HCT116 (cell line): Measurements from ENCODE around the gene FABP3. TPM values are rescaled to one million over a fixed set of nuclear protein-coding genes. Genes with fewer than 3 reads are reported as not detected.

Experiments used
- ATAC-seq: fragments of 200-7000 bp; cut with Tn5 transposase; 2 replicates; pipeline ENCODE4 v1.9.1; 2020; ENCODE audit warnings: mild to moderate bottlenecking, moderate library complexity
- BruUV-seq: library from RNA; stranded (reverse); fragments of 400-500 nt; replicated peaks from 2 replicates; lab custom pipeline; 2021; lab: Mats Ljungman, UMichigan
- CTCF ChIA-PET: fragments of 300-600 bp; sonication (Branson Sonifier 250); formaldehyde crosslinking; loops from one replicate; lab custom pipeline; 2021; ENCODE audit warnings: antibody characterized with exemption; lab: Charles Lee
- POLR2A ChIA-PET: fragments of 300-600, 350-600 bp; sonication (Branson Sonifier 250); formaldehyde crosslinking; loops from one replicate; lab custom pipeline; 2021; ENCODE audit warnings: antibody characterized with exemption; lab: Charles Lee
- RAD21 ChIA-PET, 2 experiments: fragments of 300-600 bp; sonication (Branson Sonifier 250); formaldehyde crosslinking; loops; one replicate each; lab custom pipeline; 2023; ENCODE audit warnings: low total read pairs in 2 of 2; ENCODE audit not compliant: uncharacterized antibody in 2 of 2, unreplicated experiment in 2 of 2, low non-redundant PET in 1 of 2; lab: Charles Lee
- DNase-seq: peaks from one replicate; pipeline ENCODE4 v3.0.0-alpha.2; 2010; ENCODE audit warnings: low read depth, low spot score
- H2AFZ ChIP-seq: fragments of 200-600 bp; shearing (Covaris generic), sonication (generic); 2 replicates; pipeline ENCODE4 v1.6.1; 2017; ENCODE audit warnings: low read depth, mixed run types, mixed read lengths, antibody characterized with exemption, low read length; ENCODE audit not compliant: poor library complexity, severe bottlenecking
- H3K27ac ChIP-seq: 2 replicates; pipeline ENCODE4 v1.5.1; 2012; ENCODE audit warnings: low read depth, low read length
- H3K27me3 ChIP-seq: fragments of 200-600 bp; sonication (generic); 2 replicates; pipeline ENCODE4 v1.6.1; 2016; ENCODE audit warnings: mixed run types, low read length, mixed read lengths; ENCODE audit not compliant: insufficient read depth
- H3K36me3 ChIP-seq, 2 experiments: fragments of 200-500 bp in 1 of 2; fragments of 200-600 bp in 1 of 2; sonication (Bioruptor generic) in 1 of 2; sonication (generic) in 1 of 2; 2 replicates each; pipeline versions ENCODE4 v1.5.1 to v1.6.1; 2014 to 2016; ENCODE audit warnings: low read length in 2 of 2, inconsistent platforms in 1 of 2, mixed read lengths in 1 of 2, mixed run types in 1 of 2; ENCODE audit not compliant: insufficient read depth in 2 of 2, control insufficient read depth in 1 of 2
- H3K4me1 ChIP-seq, 2 experiments: fragments of 200-600 bp in 1 of 2; sonication (generic) in 1 of 2; 2 replicates each; pipeline versions ENCODE4 v1.5.1 to v1.6.1; 2012 to 2017; ENCODE audit warnings: low read length in 2 of 2, inconsistent platforms in 1 of 2, mild to moderate bottlenecking in 1 of 2, mixed read lengths in 1 of 2, mixed run types in 1 of 2, moderate library complexity in 1 of 2; ENCODE audit not compliant: insufficient read depth in 2 of 2, control insufficient read depth in 1 of 2
- H3K4me2 ChIP-seq: fragments of 200-600 bp; sonication (generic); 2 replicates; pipeline ENCODE4 v1.6.1; 2017; ENCODE audit warnings: mixed run types, low read length, mixed read lengths
- H3K4me3 ChIP-seq, 2 experiments: fragments of 200-600 bp in 1 of 2; sonication (generic) in 1 of 2; replicated peaks in 1 of 2; 2 replicates each; pipeline ENCODE4 v1.5.1; 2011 to 2016; ENCODE audit warnings: low read length in 2 of 2, control low read depth in 1 of 2, low read depth in 1 of 2, mild to moderate bottlenecking in 1 of 2, mixed read lengths in 1 of 2, mixed run types in 1 of 2
- H3K79me2 ChIP-seq: fragments of 200-600 bp; sonication (generic); 2 replicates; pipeline ENCODE4 v1.6.1; 2017; ENCODE audit warnings: mild to moderate bottlenecking, mixed run types, low read length, moderate library complexity, mixed read lengths; ENCODE audit not compliant: insufficient read depth
- H3K9ac ChIP-seq: fragments of 200-600 bp; sonication (generic); 2 replicates; pipeline ENCODE4 v1.6.1; 2016; ENCODE audit warnings: low read length, mixed read lengths
- H3K9me2 ChIP-seq: fragments of 200-600 bp; sonication (generic), shearing (Covaris generic); 2 replicates; pipeline ENCODE4 v1.6.1; 2017; ENCODE audit warnings: mixed run types, mild to moderate bottlenecking, moderate library complexity; ENCODE audit not compliant: insufficient read depth
- H3K9me3 ChIP-seq, 2 experiments: fragments of 200-500 bp in 1 of 2; fragments of 200-600 bp in 1 of 2; sonication (Bioruptor generic) in 1 of 2; sonication (generic) in 1 of 2; 2 replicates each; pipeline ENCODE4 v1.6.1; 2014 to 2017; ENCODE audit warnings: low read length in 2 of 2, mixed read lengths in 2 of 2, inconsistent platforms in 1 of 2, low read depth in 1 of 2, mild to moderate bottlenecking in 1 of 2, mixed run types in 1 of 2, moderate library complexity in 1 of 2; ENCODE audit not compliant: control insufficient read depth in 1 of 2, insufficient read depth in 1 of 2
- H4K20me1 ChIP-seq: fragments of 200-600 bp; sonication (generic), shearing (Covaris generic); 2 replicates; pipeline ENCODE4 v1.6.1; 2017; ENCODE audit warnings: mixed run types, mild to moderate bottlenecking, moderate library complexity; ENCODE audit not compliant: insufficient read depth
- CBX3 ChIP-seq: IDR thresholded peaks from 2 replicates; pipeline ENCODE4 v1.6.1; 2012; ENCODE audit warnings: low read depth
- CEBPB ChIP-seq: IDR thresholded peaks from 2 replicates; pipeline ENCODE4 v1.6.1; 2012; ENCODE audit warnings: low read depth
- EGR1 ChIP-seq: IDR thresholded peaks from 2 replicates; pipeline ENCODE4 v1.6.1; 2012; ENCODE audit warnings: low read depth
- ELF1 ChIP-seq: IDR thresholded peaks from 2 replicates; pipeline ENCODE4 v1.6.1; 2012; ENCODE audit warnings: low read depth, borderline replicate concordance
- EZH2 ChIP-seq: fragments of 200-600 bp; sonication (generic); IDR thresholded peaks from 2 replicates; pipeline ENCODE4 v1.6.1; 2017; ENCODE audit warnings: antibody characterized with exemption, mixed run types
- FOSL1 ChIP-seq: IDR thresholded peaks from 2 replicates; pipeline ENCODE4 v1.6.1; 2012; ENCODE audit warnings: low read depth
- JUND ChIP-seq: IDR thresholded peaks from 2 replicates; pipeline ENCODE4 v1.6.1; 2012
- POLR2A ChIP-seq: IDR thresholded peaks from 2 replicates; pipeline ENCODE4 v1.7.0; 2011; ENCODE audit warnings: borderline replicate concordance; ENCODE audit not compliant: insufficient read depth, insufficient read length; ENCODE audit errors: extremely low read depth
- POLR2AphosphoS5 ChIP-seq: IDR thresholded peaks from 2 replicates; pipeline ENCODE4 v1.6.1; 2011; ENCODE audit warnings: mild to moderate bottlenecking, low read depth, low read length, moderate library complexity
- RAD21 ChIP-seq: IDR thresholded peaks from 2 replicates; pipeline ENCODE4 v1.6.1; 2012; ENCODE audit warnings: low read depth, mild to moderate bottlenecking
- SIN3A ChIP-seq: IDR thresholded peaks from 2 replicates; pipeline ENCODE4 v1.6.1; 2012; ENCODE audit warnings: low read depth
- SP1 ChIP-seq: IDR thresholded peaks from 2 replicates; pipeline ENCODE4 v1.6.1; 2012; ENCODE audit warnings: low read depth
- SRF ChIP-seq: IDR thresholded peaks from 2 replicates; pipeline ENCODE4 v1.6.1; 2012; ENCODE audit warnings: low read depth
- YY1 ChIP-seq: IDR thresholded peaks from 2 replicates; pipeline ENCODE4 v1.6.1; 2011; ENCODE audit warnings: low read length, low read depth, moderate library complexity, mild to moderate bottlenecking; ENCODE audit not compliant: insufficient replicate concordance; ENCODE audit errors: extremely low read depth
- ZFX ChIP-seq: fragments of 450-650 bp; IDR thresholded peaks from 2 replicates; pipeline ENCODE4 v1.6.1; 2017
- ZNF274 ChIP-seq: fragments of 200-500 bp; sonication (Bioruptor generic); IDR thresholded peaks from 2 replicates; pipeline ENCODE4 v1.6.1; 2014; ENCODE audit warnings: mild to moderate bottlenecking, low read depth, low read length, inconsistent platforms
- intact Hi-C: fragments of 100-400 bp; cut with micrococcal nuclease; formaldehyde crosslinking; loops from 2 replicates; pipeline ENCODE4 v1.10.0; 2022
- total RNA-seq: library from RNA; stranded (reverse); gene quantifications from one replicate; pipeline ENCODE4 v1.2.1, GENCODE V29; 2021; ENCODE audit not compliant: unreplicated experiment
- TF ChIP-seq, protein P1 (sequence below): IDR thresholded peaks from 2 replicates; pipeline ENCODE4 v1.6.1; 2012
- TF ChIP-seq, protein P2 (sequence below), 3 experiments: fragments of 200-600 bp in 1 of 3; sonication (generic) in 1 of 3; IDR thresholded peaks in 2 of 3; conservative IDR thresholded peaks in 1 of 3; 2 replicates each; pipeline ENCODE4 v1.5.1; 2012 to 2017; ENCODE audit warnings: low read depth in 2 of 3, low read length in 2 of 3, antibody characterized with exemption in 1 of 3, borderline replicate concordance in 1 of 3, control low read depth in 1 of 3, mild to moderate bottlenecking in 1 of 3, mixed read lengths in 1 of 3, mixed run types in 1 of 3, moderate library complexity in 1 of 3; ENCODE audit not compliant: insufficient read depth in 1 of 3

The FABP3 gene
- total RNA-seq, 1 experiment from 2014 or later: not detected

DNA sequence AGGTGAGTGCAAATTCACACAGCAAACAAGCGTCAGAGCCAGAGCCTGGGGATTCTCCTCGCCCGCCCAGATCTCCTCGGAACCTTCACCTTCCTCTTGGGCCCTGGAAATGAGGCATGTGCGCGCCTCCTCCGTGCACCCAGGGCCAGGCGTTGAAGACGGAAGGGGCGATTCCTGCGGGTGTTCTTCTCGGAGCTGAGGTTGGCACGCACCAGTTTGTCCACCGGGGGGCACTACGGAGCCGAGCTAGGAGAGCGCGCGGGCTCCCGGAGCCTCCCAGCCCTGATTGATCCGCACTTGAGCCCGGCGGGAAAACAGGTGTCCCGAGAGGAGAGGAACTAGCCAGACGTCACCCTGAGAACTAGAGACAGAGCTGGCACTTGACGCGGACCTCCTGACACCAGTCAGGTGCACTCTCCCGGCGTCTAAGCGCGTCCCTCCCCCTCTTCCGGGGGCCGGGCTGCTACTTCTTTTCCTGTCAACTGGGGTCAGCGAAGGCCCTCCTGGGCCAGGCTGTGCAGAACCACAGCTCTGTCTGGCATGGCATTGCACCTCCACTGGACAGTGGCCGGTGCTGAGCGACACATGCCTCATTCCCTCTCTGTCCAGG is 21.8 kb upstream of the FABP3 start (continued):
- TF ChIP-seq CBX3 (no peak; the same call in 1 of the 2 replicates), ZFX (no peak; the same call in 1 of the 2 replicates), ELF1 (no peak)
- TF ChIP-seq, protein P1, sequence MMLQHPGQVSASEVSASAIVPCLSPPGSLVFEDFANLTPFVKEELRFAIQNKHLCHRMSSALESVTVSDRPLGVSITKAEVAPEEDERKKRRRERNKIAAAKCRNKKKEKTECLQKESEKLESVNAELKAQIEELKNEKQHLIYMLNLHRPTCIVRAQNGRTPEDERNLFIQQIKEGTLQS: no peak

DNA sequence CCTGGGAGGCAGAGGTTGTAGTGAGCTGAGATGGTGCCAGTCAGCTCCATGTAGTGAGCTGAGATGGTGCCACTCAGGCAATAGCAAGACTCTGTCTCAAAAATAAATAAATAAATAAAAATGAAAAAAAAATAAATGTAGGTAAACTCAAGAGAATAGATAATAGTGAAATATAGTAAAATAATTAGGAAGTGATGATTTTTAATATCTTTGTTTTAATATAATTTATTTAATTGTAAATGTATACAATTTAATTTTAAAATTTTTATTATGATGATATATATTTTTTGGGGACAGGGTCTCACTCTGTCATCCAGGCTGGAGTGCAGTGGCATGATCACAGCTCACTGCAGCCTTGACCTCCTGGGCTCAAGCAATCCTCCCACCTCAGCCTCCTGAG is 20.6 kb upstream of the FABP3 start:
- no TSS peak for BruUV-seq

More for the DNA sequence above, 20.6 kb upstream of the FABP3 start:
- H4K20me1 ChIP-seq: no peaks in the 10 kb centered on the region
- no peak overlapping the region for H3K4me3 ChIP-seq
- H3K4me1 ChIP-seq: peaks cover 6 to 50% of the 10 kb centered on the region in 2 experiments; a peak in 2 of 4 replicates
- H3K79me2 ChIP-seq: no peaks in the 10 kb centered on the region
- intact Hi-C loops: no loop called here
- ChIA-PET CTCF (interaction anchor here (1.7 to 1.8 kb wide), 2 partner anchors 10 to 26 kb away, joined by 9 read pairs; no protein-coding TSS in a partner anchor), POLR2A (no interaction called here), RAD21 (no interaction called here)
- no peaks in the 10 kb centered on the region for H3K9me2 ChIP-seq
- no peak for DNase-seq
- no peaks in the 10 kb centered on the region for H3K9me3 ChIP-seq
- H3K4me2 ChIP-seq: no peak overlapping the region
- no peak overlapping the region for H3K27ac ChIP-seq
- H2AFZ ChIP-seq: no peak overlapping the region
- no peaks in the 10 kb centered on the region for H3K27me3 ChIP-seq
- no peak for ATAC-seq
- no peak for TF ChIP-seq ZFX
- no peak for TF ChIP-seq FOSL1
- TF ChIP-seq, protein P1: no peak
- TF ChIP-seq CBX3: no peak
- no peak for TF ChIP-seq RAD21
- TF ChIP-seq SRF: no peak
- TF ChIP-seq SP1: no peak
- no peak for TF ChIP-seq YY1
- TF ChIP-seq EZH2: no peak
- TF ChIP-seq EGR1: no peak
- TF ChIP-seq POLR2A: no peak
- no peak for TF ChIP-seq CEBPB
- no peak for TF ChIP-seq JUND
- no peak for TF ChIP-seq POLR2AphosphoS5
- no peak for TF ChIP-seq SIN3A
- TF ChIP-seq ZNF274: no peak
- TF ChIP-seq, protein P2, sequence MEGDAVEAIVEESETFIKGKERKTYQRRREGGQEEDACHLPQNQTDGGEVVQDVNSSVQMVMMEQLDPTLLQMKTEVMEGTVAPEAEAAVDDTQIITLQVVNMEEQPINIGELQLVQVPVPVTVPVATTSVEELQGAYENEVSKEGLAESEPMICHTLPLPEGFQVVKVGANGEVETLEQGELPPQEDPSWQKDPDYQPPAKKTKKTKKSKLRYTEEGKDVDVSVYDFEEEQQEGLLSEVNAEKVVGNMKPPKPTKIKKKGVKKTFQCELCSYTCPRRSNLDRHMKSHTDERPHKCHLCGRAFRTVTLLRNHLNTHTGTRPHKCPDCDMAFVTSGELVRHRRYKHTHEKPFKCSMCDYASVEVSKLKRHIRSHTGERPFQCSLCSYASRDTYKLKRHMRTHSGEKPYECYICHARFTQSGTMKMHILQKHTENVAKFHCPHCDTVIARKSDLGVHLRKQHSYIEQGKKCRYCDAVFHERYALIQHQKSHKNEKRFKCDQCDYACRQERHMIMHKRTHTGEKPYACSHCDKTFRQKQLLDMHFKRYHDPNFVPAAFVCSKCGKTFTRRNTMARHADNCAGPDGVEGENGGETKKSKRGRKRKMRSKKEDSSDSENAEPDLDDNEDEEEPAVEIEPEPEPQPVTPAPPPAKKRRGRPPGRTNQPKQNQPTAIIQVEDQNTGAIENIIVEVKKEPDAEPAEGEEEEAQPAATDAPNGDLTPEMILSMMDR (IDR thresholded peaks at IDR 0.05 in 2 of 3, conservative IDR thresholded peaks at IDR 0.05 in 1 of 3; ENCODE audit: borderline replicate concordance in 1 of 3, insufficient read depth in 1 of 3, low read depth in 2 of 3, low read length in 2 of 3): no peak
- TF ChIP-seq, all 23 proteins: peak for 0
- no peak overlapping the region for H3K9ac ChIP-seq
- H3K36me3 ChIP-seq: no peaks in the 10 kb centered on the region
